Jurkat, Clone E6-1 (cell line): ENCODE data around the gene KLRC1.
"Not testable (repeated sequence)": the region's sequence is repeated elsewhere in the genome, so short reads cannot be mapped to it uniquely, and the experiment has no call there.

Experiments
- DNase-seq: peaks from one replicate; pipeline ENCODE4 v3.0.0-alpha.2; 2011; ENCODE audit warnings: low read depth, low spot score
- H3K4me3 ChIP-seq: 2 replicates; pipeline ENCODE4 v1.5.1; 2011; ENCODE audit warnings: mild to moderate bottlenecking, low read length, control low read depth, moderate library complexity

The KLRC1 gene

GRCh38 chr12:10425938-10426337 is 27.2 kb downstream of the KLRC1 start:
- DNase-seq, H3K4me3 ChIP-seq: not testable (repeated sequence)

GRCh38 chr12:10424260-10424899 is 28.8 kb downstream of the KLRC1 start:
- not testable (repeated sequence) for DNase-seq, H3K4me3 ChIP-seq

- not testable (repeated sequence) for DNase-seq, H3K4me3 ChIP-seq
Observed at GRCh38 chr12:10422159-10422558, 31.0 kb downstream of the KLRC1 start.

- not testable (repeated sequence) for H3K4me3 ChIP-seq, DNase-seq
Observed at GRCh38 chr12:10420334-10420733, 32.8 kb downstream of the KLRC1 start, which contains the start of gene KLRC3. KLRC3 (minus strand) TSS chr12:10420595; CDS start chr12:10420550, 45 bp downstream.

GRCh38 chr12:10409392-10409791 is 43.8 kb downstream of the KLRC1 start, which contains the start of gene KLRC4:
KLRC4 (minus strand) TSS chr12:10409757; CDS start chr12:10409575, 182 bp downstream.
- no peak for DNase-seq
- no peak within 1 kb of the TSS for H3K4me3 ChIP-seq

GRCh38 chr12:10408842-10409241 is 44.3 kb downstream of the KLRC1 start:
- DNase-seq: no peak
- H3K4me3 ChIP-seq: no peak overlapping the region

GRCh38 chr12:10406725-10407124 is 46.5 kb downstream of the KLRC1 start:
- no peak for DNase-seq
- no peak overlapping the region for H3K4me3 ChIP-seq

- H3K4me3 ChIP-seq: no peak overlapping the region
- DNase-seq: no peak
Observed at GRCh38 chr12:10405294-10405693, 47.9 kb downstream of the KLRC1 start.

GRCh38 chr12:10404798-10405197 is 48.4 kb downstream of the KLRC1 start:
- no peak for DNase-seq
- no peak overlapping the region for H3K4me3 ChIP-seq

GRCh38 chr12:10400829-10401228 is 52.3 kb downstream of the KLRC1 start:
- H3K4me3 ChIP-seq: no peak overlapping the region
- DNase-seq: no peak

- DNase-seq: no peak
- no peak overlapping the region for H3K4me3 ChIP-seq
Observed at GRCh38 chr12:10398168-10398567, 55.0 kb downstream of the KLRC1 start.

GRCh38 chr12:10397296-10397695 is 55.9 kb downstream of the KLRC1 start:
- DNase-seq: no peak
- no peak overlapping the region for H3K4me3 ChIP-seq

GRCh38 chr12:10396176-10396575 is 57.0 kb downstream of the KLRC1 start:
- H3K4me3 ChIP-seq, DNase-seq: not testable (repeated sequence)
